Tibial artery (tissue), 4 donors: Measurements from ENCODE around the gene CRHR1.

Source experiments
- DNase-seq, 2 donors: peaks; one replicate each; pipeline ENCODE4 v3.0.0-alpha.2; 2019
- H3K27ac ChIP-seq, 2 donors: fragments of 200-600 bp; sonication (generic) in 1 of 2; 1 replicate in 1 of 2; 2 replicates in 1 of 2; pipeline ENCODE4 v1.5.1; 2018 to 2019; ENCODE audit warnings: mild to moderate bottlenecking in 1 of 2
- H3K27me3 ChIP-seq, 2 donors: fragments of 200-600 bp; sonication (generic) in 1 of 2; one replicate each; pipeline versions ENCODE4 v1.5.1 to v1.6.0; 2016 to 2019
- H3K36me3 ChIP-seq, 3 donors: fragments of 200-600 bp; sonication (generic) in 2 of 3; one replicate each; pipeline ENCODE4 v1.5.1; 2016 to 2019; ENCODE audit warnings: mild to moderate bottlenecking in 2 of 3
- H3K4me1 ChIP-seq, 4 donors: fragments of 200-600 bp; sonication (generic) in 2 of 4; 1 replicate in 3 of 4; 2 replicates in 1 of 4; pipeline ENCODE4 v1.5.1; 2016 to 2019
- H3K4me3 ChIP-seq, 2 donors: fragments of 200-600 bp; sonication (generic) in 1 of 2; 1 replicate in 1 of 2; 2 replicates in 1 of 2; pipeline ENCODE4 v1.5.1; 2018 to 2019; ENCODE audit warnings: mild to moderate bottlenecking in 2 of 2
- H3K9me3 ChIP-seq, 3 donors: fragments of 200-600 bp; sonication (generic) in 1 of 3; one replicate each; pipeline ENCODE4 v1.5.1; 2016 to 2019
- intact Hi-C: fragments of 100-400 bp; cut with DNase I; formaldehyde crosslinking; loops from one replicate; pipeline ENCODE4 v1.15.0; 2023; ENCODE audit warnings: low total_unique reads
- TF ChIP-seq, protein P1 (sequence below), 2 experiments: fragments of 200-600 bp in 1 of 2; fragments of 450-650 bp in 1 of 2; IDR thresholded peaks; one replicate each; pipeline ENCODE4 v1.5.1; 2017 to 2019; ENCODE audit warnings: antibody characterized with exemption in 2 of 2, mild to moderate bottlenecking in 1 of 2, moderate library complexity in 1 of 2

The CRHR1 gene

DNA sequence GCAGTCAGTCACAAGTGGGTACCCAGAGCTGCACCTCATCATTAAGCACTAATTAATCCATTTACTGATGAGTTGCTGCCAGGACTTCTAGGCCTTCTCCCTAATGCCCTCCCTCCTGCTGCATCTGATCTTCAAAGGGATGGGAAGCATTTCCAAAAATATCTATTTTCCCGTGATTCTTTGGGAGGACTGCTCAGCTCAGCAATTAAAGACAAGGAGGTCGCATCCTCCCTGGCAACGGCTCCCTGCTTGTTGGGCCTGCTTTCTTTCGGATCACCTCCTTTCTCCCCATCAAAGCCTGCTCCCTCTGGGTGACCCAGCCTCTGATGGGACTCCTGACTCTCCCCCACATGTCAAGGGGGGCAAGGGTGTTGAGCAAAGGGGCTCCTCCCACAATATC lies 34.6 kb downstream of the CRHR1 start:
- Histone ChIP-seq H3K4me1 (no peaks in the 10 kb centered on the region), H3K9me3 (no peaks in the 10 kb centered on the region), H3K27ac (no peak overlapping the region), H3K4me3 (no peak overlapping the region), H3K27me3 (peaks cover 0 to 25% of the 10 kb centered on the region in 2 donors), H3K36me3 (no peaks in the 10 kb centered on the region)
- DNase-seq, result no peak
- intact Hi-C loops, result no loop called here
- TF ChIP-seq, protein P1, sequence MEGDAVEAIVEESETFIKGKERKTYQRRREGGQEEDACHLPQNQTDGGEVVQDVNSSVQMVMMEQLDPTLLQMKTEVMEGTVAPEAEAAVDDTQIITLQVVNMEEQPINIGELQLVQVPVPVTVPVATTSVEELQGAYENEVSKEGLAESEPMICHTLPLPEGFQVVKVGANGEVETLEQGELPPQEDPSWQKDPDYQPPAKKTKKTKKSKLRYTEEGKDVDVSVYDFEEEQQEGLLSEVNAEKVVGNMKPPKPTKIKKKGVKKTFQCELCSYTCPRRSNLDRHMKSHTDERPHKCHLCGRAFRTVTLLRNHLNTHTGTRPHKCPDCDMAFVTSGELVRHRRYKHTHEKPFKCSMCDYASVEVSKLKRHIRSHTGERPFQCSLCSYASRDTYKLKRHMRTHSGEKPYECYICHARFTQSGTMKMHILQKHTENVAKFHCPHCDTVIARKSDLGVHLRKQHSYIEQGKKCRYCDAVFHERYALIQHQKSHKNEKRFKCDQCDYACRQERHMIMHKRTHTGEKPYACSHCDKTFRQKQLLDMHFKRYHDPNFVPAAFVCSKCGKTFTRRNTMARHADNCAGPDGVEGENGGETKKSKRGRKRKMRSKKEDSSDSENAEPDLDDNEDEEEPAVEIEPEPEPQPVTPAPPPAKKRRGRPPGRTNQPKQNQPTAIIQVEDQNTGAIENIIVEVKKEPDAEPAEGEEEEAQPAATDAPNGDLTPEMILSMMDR (IDR thresholded peaks at IDR 0.05), result no peak

GRCh38 chr17:45819632-45820031 lies 35.5 kb downstream of the CRHR1 start:
- peaks cover 0 to 34% of the 10 kb centered on the region in 2 donors for H3K27me3 ChIP-seq
- intact Hi-C loops, result no loop called here

GRCh38 chr17:45820052-45820780 lies 36.1 kb downstream of the CRHR1 start:
- H3K27me3 ChIP-seq, result peaks cover 0 to 40% of the 10 kb centered on the region in 2 donors
- H3K9me3 ChIP-seq, result no peaks in the 10 kb centered on the region
- no peaks in the 10 kb centered on the region for H3K4me1 ChIP-seq
- no peak overlapping the region for H3K27ac ChIP-seq
- H3K36me3 ChIP-seq, result no peaks in the 10 kb centered on the region
- intact Hi-C loops, result no loop called here
- TF ChIP-seq, protein P1 (IDR thresholded peaks at IDR 0.05), result no peak
- DNase-seq, result no peak
- no peak overlapping the region for H3K4me3 ChIP-seq

More at GRCh38 chr17:45819632-45820031, 35.5 kb downstream of the CRHR1 start:
- H3K9me3 ChIP-seq, result no peaks in the 10 kb centered on the region
- no peaks in the 10 kb centered on the region for H3K36me3 ChIP-seq
- H3K4me3 ChIP-seq, result no peak overlapping the region
- DNase-seq, result no peak
- H3K27ac ChIP-seq, result no peak overlapping the region
- TF ChIP-seq, protein P1 (IDR thresholded peaks at IDR 0.05), result no peak
- H3K4me1 ChIP-seq, result no peaks in the 10 kb centered on the region

DNA sequence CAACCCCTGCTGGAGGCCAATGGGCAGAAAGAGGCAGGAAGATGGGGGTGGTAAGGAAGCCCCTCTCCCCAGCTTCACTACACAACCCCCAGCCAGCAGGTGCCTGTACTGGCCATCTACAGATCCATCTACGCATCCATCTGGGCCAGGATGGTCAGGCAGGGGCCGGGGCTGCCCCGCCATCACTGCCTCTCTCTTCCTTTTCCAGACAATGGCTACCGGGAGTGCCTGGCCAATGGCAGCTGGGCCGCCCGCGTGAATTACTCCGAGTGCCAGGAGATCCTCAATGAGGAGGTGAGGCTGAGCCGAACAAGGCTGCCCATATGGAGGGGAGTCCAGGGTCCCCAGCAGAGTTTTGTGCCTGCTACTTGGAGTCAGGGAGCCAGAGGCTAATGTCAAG lies 37.0 kb downstream of the CRHR1 start:
- Histone ChIP-seq H3K36me3 (no peaks in the 10 kb centered on the region), H3K27ac (no peak overlapping the region), H3K9me3 (no peaks in the 10 kb centered on the region), H3K4me1 (no peaks in the 10 kb centered on the region), H3K27me3 (peaks cover 0 to 49% of the 10 kb centered on the region in 2 donors), H3K4me3 (no peak overlapping the region)
- TF ChIP-seq, protein P1 (IDR thresholded peaks at IDR 0.05), result no peak
- DNase-seq, result no peak
- intact Hi-C loops, result no loop called here

GRCh38 chr17:45823598-45823997 lies 39.5 kb downstream of the CRHR1 start:
- H3K36me3 ChIP-seq, result no peaks in the 10 kb centered on the region
- H3K9me3 ChIP-seq, result no peaks in the 10 kb centered on the region
- peaks cover 0 to 63% of the 10 kb centered on the region in 2 donors for H3K27me3 ChIP-seq
- no peaks in the 10 kb centered on the region for H3K4me1 ChIP-seq
- no peak overlapping the region for H3K4me3 ChIP-seq
- TF ChIP-seq, protein P1 (IDR thresholded peaks at IDR 0.05), result no peak
- intact Hi-C loops, result no loop called here
- DNase-seq, result no peak
- H3K27ac ChIP-seq, result no peak overlapping the region
